ENCODE results near the gene RAB3B.
"Not testable (repeated sequence)": the region's sequence is repeated elsewhere in the genome, so short reads cannot be mapped to it uniquely, and the experiment has no call there.

The RAB3B gene

GRCh38 chr1:51906306-51907078, 84.0 kb downstream of the RAB3B start:
- DNase-seq, result no peak
- TF ChIP-seq GATA1 (IDR thresholded peaks at IDR 0.05; ENCODE audit: low read depth, low read length), result no peak
- no peak for TF ChIP-seq POLR2A (IDR thresholded peaks at IDR 0.05; ENCODE audit: low read length)

GRCh38 chr1:51902456-51902855, 88.0 kb downstream of the RAB3B start:
- no peak for DNase-seq
- TF ChIP-seq GATA1 (IDR thresholded peaks at IDR 0.05; ENCODE audit: low read depth, low read length), result no peak
- TF ChIP-seq POLR2A (IDR thresholded peaks at IDR 0.05; ENCODE audit: low read length), result no peak

GRCh38 chr1:51901151-51901550, 89.3 kb downstream of the RAB3B start:
- no peak for DNase-seq
- TF ChIP-seq GATA1 (IDR thresholded peaks at IDR 0.05; ENCODE audit: low read depth, low read length), result no peak
- no peak for TF ChIP-seq POLR2A (IDR thresholded peaks at IDR 0.05; ENCODE audit: low read length)

GRCh38 chr1:51899022-51899421, 91.5 kb downstream of the RAB3B start:
- no peak for DNase-seq
- TF ChIP-seq POLR2A (IDR thresholded peaks at IDR 0.05; ENCODE audit: low read length) (no peak), GATA1 (IDR thresholded peaks at IDR 0.05; ENCODE audit: low read depth, low read length) (no peak)

GRCh38 chr1:51898090-51898734, 92.3 kb downstream of the RAB3B start:
- TF ChIP-seq POLR2A (IDR thresholded peaks at IDR 0.05; ENCODE audit: low read length), result no peak
- no peak for TF ChIP-seq GATA1 (IDR thresholded peaks at IDR 0.05; ENCODE audit: low read depth, low read length)
- no peak for DNase-seq

- no peak for TF ChIP-seq POLR2A (IDR thresholded peaks at IDR 0.05; ENCODE audit: low read length)
- TF ChIP-seq GATA1 (IDR thresholded peaks at IDR 0.05; ENCODE audit: low read depth, low read length), result no peak
- no peak for DNase-seq
Measured at GRCh38 chr1:51897699-51898031, 92.8 kb downstream of the RAB3B start.

GRCh38 chr1:51894748-51895147, 95.8 kb downstream of the RAB3B start:
- not testable (repeated sequence) for DNase-seq

- DNase-seq, result peak; percentile 100
- peak; percentile 96 for TF ChIP-seq POLR2A (IDR thresholded peaks at IDR 0.05; ENCODE audit: low read length)
- no peak for TF ChIP-seq GATA1 (IDR thresholded peaks at IDR 0.05; ENCODE audit: low read depth, low read length)
Measured at GRCh38 chr1:51878616-51879336, 111.7 kb downstream of the RAB3B start, which contains the start of gene NRDC. Gene NRDC (minus strand): TSS chr1:51878727. CDS start chr1:51878615, 112 bp downstream.

- no peak for DNase-seq
Measured at GRCh38 chr1:51878308-51878615, 112.2 kb downstream of the RAB3B start.

GRCh38 chr1:51877434-51878307, 112.8 kb downstream of the RAB3B start:
- TF ChIP-seq POLR2A (IDR thresholded peaks at IDR 0.05; ENCODE audit: low read length) (no peak), GATA1 (IDR thresholded peaks at IDR 0.05; ENCODE audit: low read depth, low read length) (no peak)
- DNase-seq, result peak; percentile 77 to 84

More at GRCh38 chr1:51878308-51878615, 112.2 kb downstream of the RAB3B start:
- TF ChIP-seq POLR2A (IDR thresholded peaks at IDR 0.05; ENCODE audit: low read length), result no peak
- no peak for TF ChIP-seq GATA1 (IDR thresholded peaks at IDR 0.05; ENCODE audit: low read depth, low read length)

- TF ChIP-seq GATA1 (IDR thresholded peaks at IDR 0.05; ENCODE audit: low read depth, low read length) (no peak), POLR2A (IDR thresholded peaks at IDR 0.05; ENCODE audit: low read length) (no peak)
- DNase-seq, result no peak
Measured at GRCh38 chr1:51875836-51876235, 114.7 kb downstream of the RAB3B start.

- DNase-seq, result peak; percentile 59 to 65
- TF ChIP-seq POLR2A (IDR thresholded peaks at IDR 0.05; ENCODE audit: low read length) (peak; percentile 20), GATA1 (IDR thresholded peaks at IDR 0.05; ENCODE audit: low read depth, low read length) (no peak)
Measured at GRCh38 chr1:51875291-51875772, 115.2 kb downstream of the RAB3B start.

- DNase-seq, result not testable (repeated sequence)
Measured at GRCh38 chr1:51873270-51873669, 117.2 kb downstream of the RAB3B start.

Data from erythroblast (primary cell).